ENCODE results near the gene GPATCH4. TPM values are rescaled to one million over a fixed set of nuclear protein-coding genes. Genes with fewer than 3 reads are reported as not detected.
A peak's percentile ranks its signal among the peaks of the same experiment; 100 is the strongest.

GPATCH4 gene
- total and polyA plus RNA-seq, 11 donors = 8.8 to 67.5 (median 15.5) TPM

- H3K27me3 ChIP-seq = no peaks in the 10 kb centered on the region
- no peaks in the 10 kb centered on the region for H3K9me3 ChIP-seq
- peaks cover 0 to 17% (median 12%) of the 10 kb centered on the region in 12 donors for H3K4me1 ChIP-seq
- no peak overlapping the region for H3K4me3 ChIP-seq
- ATAC-seq = no peak
- H3K36me3 ChIP-seq = peaks cover 0 to 57% (median 45%) of the 10 kb centered on the region in 9 donors
- intact Hi-C loops (cut with DNase I) = loop anchor here in 4 of 10 donors (5.0 kb wide), 4 partner anchors 86 to 136 kb away; partner anchors contain the start of gene MEF2D (in 1 of the 4)
- no peak for DNase-seq
- TF ChIP-seq CTCF (IDR thresholded peaks at IDR 0.05) (no peak), POLR2A (IDR thresholded peaks at IDR 0.05) (no peak)
- no peak overlapping the region for H3K27ac ChIP-seq
- 89 to 92% (median 90%) methylated on average over 8 of the region's 8 CpGs for WGBS, 4 donors
Measured at GRCh38 chr1:156593661-156593989, 7.7 kb downstream of the GPATCH4 start.

- no peaks in the 10 kb centered on the region for H3K27me3 ChIP-seq
- peak overlapping the region in 1 of 12 donors; percentile 92 for H3K27ac ChIP-seq
- peaks cover 0 to 52% (median 40%) of the 10 kb centered on the region in 9 donors for H3K36me3 ChIP-seq
- H3K4me3 ChIP-seq = no peak overlapping the region
- intact Hi-C loops (cut with DNase I) = loop anchor here in 4 of 10 donors (5.0 kb wide), 4 partner anchors 86 to 136 kb away; partner anchors contain the start of gene MEF2D (in 1 of the 4)
- TF ChIP-seq POLR2A (IDR thresholded peaks at IDR 0.05) = no peak
- no peak for TF ChIP-seq CTCF (IDR thresholded peaks at IDR 0.05)
- peaks cover 0 to 17% (median 12%) of the 10 kb centered on the region in 12 donors for H3K4me1 ChIP-seq
- WGBS, 4 donors = 84 to 89% (median 86%) methylated on average over 4 to 8 of the region's 8 CpGs
- ATAC-seq = no peak
- no peak for DNase-seq
- no peaks in the 10 kb centered on the region for H3K9me3 ChIP-seq
Measured at GRCh38 chr1:156592910-156593660, 8.2 kb downstream of the GPATCH4 start.

GRCh38 chr1:156592158-156592909 lies 8.9 kb downstream of the GPATCH4 start:
- intact Hi-C loops (cut with DNase I) = loop anchor here in 4 of 10 donors (5.0 kb wide), 4 partner anchors 85 to 135 kb away; partner anchors contain the start of gene MEF2D (in 1 of the 4)
- peak in 1 of 4 donors; percentile 22 for ATAC-seq
- H3K36me3 ChIP-seq = peaks cover 0 to 44% (median 34%) of the 10 kb centered on the region in 9 donors
- 51 to 57% (median 55%) methylated on average over 15 to 16 of the region's 16 CpGs for WGBS, 4 donors
- no peaks in the 10 kb centered on the region for H3K27me3 ChIP-seq
- peaks cover 0 to 17% (median 12%) of the 10 kb centered on the region in 12 donors for H3K4me1 ChIP-seq
- TF ChIP-seq CTCF (IDR thresholded peaks at IDR 0.05) (no peak), POLR2A (IDR thresholded peaks at IDR 0.05) (no peak)
- DNase-seq = no peak
- H3K4me3 ChIP-seq = peak overlapping the region; percentile 75 to 97 (median 89)
- H3K27ac ChIP-seq = peak overlapping the region; percentile 76 to 94 (median 86)
- no peaks in the 10 kb centered on the region for H3K9me3 ChIP-seq

Measured in heart left ventricle (tissue), 16 donors.